ENCODE measurements around the gene ELFN1.

- no peak for TF ChIP-seq POLR2A (IDR thresholded peaks at IDR 0.05; ENCODE audit: low read depth, low read length)
- TF ChIP-seq CBFB (IDR thresholded peaks at IDR 0.05; ENCODE audit: low read depth): no peak
- TF ChIP-seq BRCA1 (IDR thresholded peaks at IDR 0.05; ENCODE audit: low read depth, low read length): no peak
- no peak for TF ChIP-seq CTCF (IDR thresholded peaks at IDR 0.05 in 2 of 3, conservative IDR thresholded peaks at IDR 0.05 in 1 of 3; ENCODE audit: control insufficient read depth in 2 of 3, extremely low read depth in 1 of 3, insufficient read depth in 1 of 3, low read depth in 3 of 3, low read length in 3 of 3)
Measured at GRCh38 chr7:1741246-1741645, 71.2 kb downstream of the ELFN1 start.

Data from GM12878 (cell line).